GM12878 (cell line): ENCODE measurements around the gene TSC2.

ENCODE experiments used
- ASH2L ChIP-seq: fragments of 300-600, 200-600 bp; sonication (generic); IDR thresholded peaks from 2 replicates; pipeline ENCODE4 v1.6.1; 2017; ENCODE audit warnings: low read depth, mild to moderate bottlenecking, borderline replicate concordance
- BCL11A ChIP-seq: IDR thresholded peaks from 2 replicates; pipeline ENCODE4 v1.6.1; 2011; ENCODE audit warnings: low read depth, low read length
- CTCF ChIP-seq, 3 experiments: IDR thresholded peaks in 2 of 3; conservative IDR thresholded peaks in 1 of 3; 2 replicates each; pipeline ENCODE4 v1.5.1; 2011; ENCODE audit warnings: low read depth in 3 of 3, low read length in 3 of 3, mild to moderate bottlenecking in 3 of 3, control low read depth in 2 of 3, moderate library complexity in 2 of 3, inconsistent platforms in 1 of 3, mixed read lengths in 1 of 3; ENCODE audit not compliant: control insufficient read depth in 2 of 3, insufficient read depth in 1 of 3; ENCODE audit errors: extremely low read depth in 1 of 3
- E2F4 ChIP-seq: IDR thresholded peaks from 2 replicates; pipeline ENCODE4 v1.6.1; 2012; ENCODE audit warnings: low read depth, low read length, improper control_type of control experiment
- EP300 ChIP-seq, 2 experiments: fragments of 150-350 bp in 1 of 2; IDR thresholded peaks; 2 replicates each; pipeline ENCODE4 v1.6.1; 2011 to 2012; ENCODE audit warnings: low read depth in 2 of 2, low read length in 2 of 2, borderline replicate concordance in 1 of 2, improper control_type of control experiment in 1 of 2, inconsistent platforms in 1 of 2; ENCODE audit not compliant: control insufficient read depth in 1 of 2
- MTA2 ChIP-seq: fragments of 450-650 bp; IDR thresholded peaks from 2 replicates; pipeline ENCODE4 v1.6.1; 2016; ENCODE audit warnings: low read depth, mild to moderate bottlenecking, moderate library complexity
- SMC3 ChIP-seq: IDR thresholded peaks from 2 replicates; pipeline ENCODE4 v1.6.1; 2011; ENCODE audit warnings: low read length, improper control_type of control experiment, borderline replicate concordance

- TF ChIP-seq SMC3 (no peak), ASH2L (no peak), MTA2 (no peak), CTCF (IDR thresholded peaks at IDR 0.05 in 2 of 3, conservative IDR thresholded peaks at IDR 0.05 in 1 of 3; ENCODE audit: control insufficient read depth in 2 of 3, extremely low read depth in 1 of 3, insufficient read depth in 1 of 3, low read depth in 3 of 3, low read length in 3 of 3) (no peak), E2F4 (no peak), BCL11A (no peak), EP300 (IDR thresholded peaks at IDR 0.05; ENCODE audit: borderline replicate concordance in 1 of 2, control insufficient read depth in 1 of 2, low read depth in 2 of 2, low read length in 2 of 2) (no peak)
Observed at GRCh38 chr16:2074071-2074470, 26.3 kb downstream of the TSC2 start.
